Measurements from ENCODE around the gene AMPD2.
"Not testable (repeated sequence)": the region's sequence is repeated elsewhere in the genome, so short reads cannot be mapped to it uniquely, and the experiment has no call there.

AMPD2 gene

GRCh38 chr1:109653306-109653705 lies 33.7 kb downstream of the AMPD2 start:
- no peak for DNase-seq

- DNase-seq: no peak
Measured at GRCh38 chr1:109654519-109654918, 34.9 kb downstream of the AMPD2 start.

GRCh38 chr1:109655615-109656519 lies 36.2 kb downstream of the AMPD2 start, which contains the start of gene GSTM4:
Gene GSTM4, plus strand, starts transcription at chr1:109656099. Its CDS starts 291 bp downstream, at chr1:109656390.
- DNase-seq: peak; percentile 70

- DNase-seq: no peak
Measured at GRCh38 chr1:109657395-109657794, 37.8 kb downstream of the AMPD2 start.

- DNase-seq: no peak
Measured at GRCh38 chr1:109657970-109658369, 38.3 kb downstream of the AMPD2 start.

- peak; percentile 46 for DNase-seq
Measured at GRCh38 chr1:109658533-109659042, 39.0 kb downstream of the AMPD2 start.

- DNase-seq: no peak
Measured at GRCh38 chr1:109659145-109659544, 39.5 kb downstream of the AMPD2 start.

- peak; percentile 56 for DNase-seq
Measured at GRCh38 chr1:109659997-109660690, 40.5 kb downstream of the AMPD2 start.

GRCh38 chr1:109660691-109661026 lies 41.0 kb downstream of the AMPD2 start:
- DNase-seq: peak; percentile 21

- no peak for DNase-seq
Measured at GRCh38 chr1:109661391-109661790, 41.8 kb downstream of the AMPD2 start.

GRCh38 chr1:109664671-109665070 lies 45.0 kb downstream of the AMPD2 start:
- no peak for DNase-seq

GRCh38 chr1:109667452-109668122 lies 48.0 kb downstream of the AMPD2 start, which contains the start of gene GSTM2:
Gene GSTM2, plus strand, starts transcription at chr1:109668057. Its CDS starts 59 bp downstream, at chr1:109668116.
- peak; percentile 54 for DNase-seq

GRCh38 chr1:109668123-109668775 lies 48.6 kb downstream of the AMPD2 start:
- DNase-seq: no peak

- no peak for DNase-seq
Measured at GRCh38 chr1:109669246-109669948, 49.8 kb downstream of the AMPD2 start.

- DNase-seq: not testable (repeated sequence)
Measured at GRCh38 chr1:109669949-109670302, 50.3 kb downstream of the AMPD2 start.

- DNase-seq: no peak
Measured at GRCh38 chr1:109671067-109671466, 51.4 kb downstream of the AMPD2 start.

- DNase-seq: not testable (repeated sequence)
Measured at GRCh38 chr1:109673861-109674260, 54.2 kb downstream of the AMPD2 start.

- DNase-seq: not testable (repeated sequence)
Measured at GRCh38 chr1:109676683-109677381, 57.2 kb downstream of the AMPD2 start.

GRCh38 chr1:109677459-109677858 lies 57.8 kb downstream of the AMPD2 start:
- no peak for DNase-seq

GRCh38 chr1:109678637-109679036 lies 59.0 kb downstream of the AMPD2 start:
- DNase-seq: not testable (repeated sequence)

All from inflammatory macrophage treated with lipopolysaccharide for 4 hours (primary cell).